OCI-LY7 (cell line): Measurements from ENCODE around the gene CMTM3.

Source experiments
- EZH2phosphoT487 ChIP-seq: fragments of 200-600 bp; sonication (generic); IDR thresholded peaks from 2 replicates; pipeline ENCODE4 v1.6.1; 2018; ENCODE audit warnings: low read depth, borderline replicate concordance, mild to moderate bottlenecking, mixed run types, antibody characterized with exemption, low read length, moderate library complexity, mixed read lengths
- TF ChIP-seq, protein P1 (sequence below): fragments of 200-600 bp; sonication (generic); conservative IDR thresholded peaks from 2 replicates; pipeline ENCODE4 v1.5.1; 2014; ENCODE audit warnings: mild to moderate bottlenecking, antibody characterized with exemption, low read length, moderate library complexity, mixed read lengths

DNA sequence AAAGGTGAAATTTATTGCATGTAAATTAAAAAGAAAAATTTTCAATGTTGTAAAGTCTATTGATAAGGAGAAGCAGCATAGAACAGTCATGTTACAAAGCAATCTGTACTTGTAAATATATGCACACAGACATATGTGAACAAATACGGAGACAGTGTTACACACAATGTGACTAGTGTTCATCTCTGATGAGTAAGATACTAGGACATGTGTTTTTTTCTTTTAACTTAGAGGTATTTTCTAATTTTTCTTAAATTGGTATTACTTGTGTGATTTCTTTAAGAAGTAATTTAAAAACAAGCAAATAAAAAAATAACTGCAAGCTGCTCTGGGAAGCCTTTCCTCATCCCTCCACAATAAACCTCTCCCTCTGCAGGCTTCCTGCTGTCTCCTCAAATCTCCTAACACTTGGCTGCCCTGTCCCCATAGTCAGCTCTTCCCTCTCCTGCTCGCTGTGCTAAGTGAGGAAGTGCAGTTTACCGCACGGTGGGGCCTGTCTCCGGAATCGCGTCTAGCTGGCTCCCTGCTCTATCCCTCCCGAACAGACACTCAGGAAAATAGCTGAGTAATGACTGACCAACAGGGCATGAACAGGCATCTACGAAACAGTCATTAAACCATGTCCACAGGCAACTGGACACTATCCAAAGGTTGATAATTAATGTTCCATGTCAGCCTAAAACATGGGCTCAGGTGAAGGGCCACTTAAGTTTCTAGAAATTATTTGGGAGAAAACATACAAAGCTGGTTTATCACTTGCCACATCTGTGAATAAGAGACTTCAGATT, 56.1 kb downstream of the CMTM3 start:
- TF ChIP-seq, protein P1, sequence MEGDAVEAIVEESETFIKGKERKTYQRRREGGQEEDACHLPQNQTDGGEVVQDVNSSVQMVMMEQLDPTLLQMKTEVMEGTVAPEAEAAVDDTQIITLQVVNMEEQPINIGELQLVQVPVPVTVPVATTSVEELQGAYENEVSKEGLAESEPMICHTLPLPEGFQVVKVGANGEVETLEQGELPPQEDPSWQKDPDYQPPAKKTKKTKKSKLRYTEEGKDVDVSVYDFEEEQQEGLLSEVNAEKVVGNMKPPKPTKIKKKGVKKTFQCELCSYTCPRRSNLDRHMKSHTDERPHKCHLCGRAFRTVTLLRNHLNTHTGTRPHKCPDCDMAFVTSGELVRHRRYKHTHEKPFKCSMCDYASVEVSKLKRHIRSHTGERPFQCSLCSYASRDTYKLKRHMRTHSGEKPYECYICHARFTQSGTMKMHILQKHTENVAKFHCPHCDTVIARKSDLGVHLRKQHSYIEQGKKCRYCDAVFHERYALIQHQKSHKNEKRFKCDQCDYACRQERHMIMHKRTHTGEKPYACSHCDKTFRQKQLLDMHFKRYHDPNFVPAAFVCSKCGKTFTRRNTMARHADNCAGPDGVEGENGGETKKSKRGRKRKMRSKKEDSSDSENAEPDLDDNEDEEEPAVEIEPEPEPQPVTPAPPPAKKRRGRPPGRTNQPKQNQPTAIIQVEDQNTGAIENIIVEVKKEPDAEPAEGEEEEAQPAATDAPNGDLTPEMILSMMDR, result no peak
- TF ChIP-seq EZH2phosphoT487, result no peak
